C1 segment of cervical spinal cord (tissue), 14 donors: ENCODE data around the gene HDAC10.
A peak's percentile ranks its signal among the peaks of the same experiment; 100 is the strongest.

Experiments
- DNase-seq, 14 donors: peaks; one replicate each; lab custom pipeline; 2025; lab: John Stamatoyannopoulos, UW

HDAC10 gene

DNA sequence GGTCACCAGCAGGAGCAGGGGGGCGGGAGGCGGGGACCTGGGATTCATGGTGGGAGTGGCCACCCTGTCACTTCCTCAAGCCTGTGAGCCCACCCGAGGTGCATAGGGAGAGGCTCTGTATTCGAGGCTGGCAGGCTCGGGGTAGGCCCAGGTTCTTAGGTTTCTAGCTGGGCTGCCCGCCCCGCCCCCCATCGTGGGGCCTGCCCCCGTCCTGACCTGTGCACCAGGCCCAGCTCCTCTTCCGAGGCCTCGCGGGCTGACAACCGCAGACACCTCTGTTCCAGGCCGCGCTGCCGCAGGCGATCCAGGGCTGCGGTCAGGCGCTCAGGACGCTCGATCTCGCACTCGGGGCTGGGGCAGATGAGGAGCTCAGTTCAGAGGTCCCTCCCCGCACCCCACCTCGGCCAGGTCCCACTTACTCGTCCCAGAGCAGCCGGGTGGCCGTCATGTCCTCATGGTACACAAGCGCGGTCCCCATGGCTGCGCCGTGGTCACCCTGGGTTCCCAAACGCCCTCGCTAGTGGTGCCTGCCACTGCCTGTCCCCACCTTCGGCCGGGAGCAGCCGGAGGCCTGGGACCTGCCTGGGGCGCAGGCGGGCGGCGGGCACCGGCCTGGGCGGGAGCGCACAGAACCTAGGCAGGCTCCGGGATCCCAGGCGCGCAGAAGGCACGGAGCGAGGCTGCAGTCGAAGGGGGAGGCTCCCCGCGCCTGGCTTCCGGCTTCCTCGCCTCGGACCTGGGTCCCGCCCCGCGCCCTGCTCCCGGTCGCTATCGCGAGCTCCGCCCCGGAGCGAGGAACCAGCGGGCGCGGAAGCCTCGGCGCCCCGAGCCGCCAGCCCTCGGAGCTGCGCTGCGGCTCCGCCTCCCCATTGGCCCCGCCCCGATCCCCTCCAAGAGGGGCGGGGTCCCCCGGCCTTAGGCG, at the start of gene HDAC10:
Gene HDAC10 (minus strand): TSS at position 711 of the 922 bp plus-strand sequence. CDS start 233 bp downstream, at position 478.
- peak in 1 of 14 donors; percentile 48 for DNase-seq

DNA sequence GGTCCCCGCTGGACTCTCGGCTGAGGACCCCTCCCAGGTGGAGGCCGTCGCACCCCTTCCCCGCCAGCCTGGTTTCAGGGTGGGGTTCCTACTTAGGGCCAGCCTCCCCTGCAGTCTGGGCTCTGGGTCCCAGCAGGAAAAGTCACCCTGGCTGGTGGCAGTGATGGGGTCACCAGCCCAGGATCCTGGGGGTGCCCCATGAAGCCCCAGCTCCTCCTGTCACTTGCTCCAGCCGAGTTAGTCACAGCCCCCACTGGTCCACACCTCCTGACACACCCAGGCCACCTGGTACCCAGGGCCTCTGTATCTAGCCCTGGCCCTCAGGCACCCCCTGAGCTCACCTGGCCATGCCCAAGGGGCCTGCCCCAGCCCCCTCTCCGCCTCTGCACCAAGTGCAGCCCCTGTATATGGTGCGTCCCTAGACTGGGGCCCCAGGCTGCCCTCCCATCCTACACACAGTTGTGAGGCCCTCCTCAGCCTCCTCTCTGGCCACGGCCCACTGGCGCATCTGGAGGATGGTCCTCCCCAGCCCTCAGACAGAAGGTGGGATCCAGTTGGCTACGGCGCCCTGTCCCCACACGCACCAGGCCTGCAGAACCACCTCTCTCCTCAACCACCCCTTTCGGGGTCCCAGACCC, 49.7 kb upstream of the HDAC10 start:
- DNase-seq: no peak

DNA sequence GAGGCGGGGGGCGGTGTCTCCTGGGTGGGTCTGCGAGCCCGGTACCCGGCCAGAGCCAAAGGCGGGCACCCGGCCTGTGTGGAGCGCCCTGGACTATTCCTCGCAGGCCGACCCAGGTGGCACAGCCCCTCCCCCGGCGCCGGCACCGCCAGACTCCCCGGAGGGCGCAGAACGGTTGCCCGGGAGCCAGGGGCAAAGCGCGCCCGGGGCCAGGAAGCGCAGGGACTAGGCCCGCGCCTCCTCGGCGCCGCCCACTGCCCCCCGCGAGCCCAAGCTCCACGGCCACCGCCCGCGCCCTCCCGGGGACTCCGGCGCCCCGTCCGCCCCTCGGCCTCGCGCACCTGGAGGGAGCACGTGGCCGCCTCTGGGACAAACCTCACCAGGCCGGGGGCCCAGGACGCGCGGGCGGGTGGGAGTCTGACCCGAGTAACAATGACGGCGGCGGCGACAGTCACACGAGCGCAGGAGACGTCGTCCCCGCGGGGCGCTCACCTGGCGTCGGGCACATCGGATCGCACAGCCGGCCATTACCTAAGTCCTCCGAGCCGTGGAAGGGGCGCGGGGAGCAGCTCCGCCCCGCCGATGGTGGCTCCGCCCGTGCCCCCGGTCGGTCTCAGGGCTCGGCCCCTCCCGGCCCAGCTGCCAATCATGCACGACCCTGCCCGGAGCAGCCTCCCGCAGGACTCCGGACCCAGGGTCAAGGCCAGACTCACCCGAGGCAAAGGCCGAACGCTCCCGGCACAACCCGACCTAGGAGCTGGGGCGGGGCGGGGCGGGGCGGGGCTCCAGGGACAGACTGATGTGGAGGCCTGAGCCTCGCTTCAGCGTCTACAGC, 48.9 kb upstream of the HDAC10 start:
- DNase-seq: no peak

DNA sequence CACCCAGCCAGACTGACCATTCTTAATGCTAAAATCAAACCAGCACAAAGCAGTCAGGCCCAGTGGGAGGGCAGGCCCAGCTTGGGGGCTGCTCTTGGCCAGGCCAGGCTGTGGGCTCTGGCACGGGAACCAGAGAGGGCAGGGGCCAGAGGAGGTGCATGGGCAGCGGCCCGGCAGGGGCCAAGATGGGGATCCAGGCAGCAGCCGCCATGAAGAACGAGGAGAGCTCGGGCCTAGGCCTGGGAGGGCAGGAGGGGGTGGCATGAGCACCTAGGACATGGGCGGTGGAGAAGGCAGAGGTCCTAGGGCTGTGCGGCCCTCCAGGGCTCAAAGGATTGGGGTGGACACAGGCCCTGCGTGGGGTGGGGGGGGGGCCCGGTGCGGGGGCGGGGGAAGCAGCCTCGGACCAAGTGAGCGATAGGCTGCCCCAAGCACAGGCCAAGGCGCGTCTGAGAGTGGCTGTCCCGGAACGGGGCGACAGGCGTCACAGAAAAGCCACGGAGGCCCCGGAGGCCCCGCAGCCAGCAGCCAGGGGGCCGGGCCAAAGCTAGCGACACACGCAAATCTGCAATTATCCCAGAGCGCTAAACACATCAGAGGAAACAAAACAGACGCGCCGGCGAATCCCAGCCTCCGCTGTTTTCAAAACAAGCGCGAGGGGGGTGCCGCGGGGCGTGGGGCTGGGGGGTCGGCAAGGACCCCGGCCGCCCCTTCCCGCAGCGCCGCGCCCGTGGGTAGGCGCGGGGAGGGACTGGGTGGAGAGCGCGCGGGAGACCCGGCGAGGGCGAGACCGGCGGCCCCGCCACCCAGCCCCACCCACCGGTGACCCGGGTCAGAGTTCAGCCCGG, 48.1 kb upstream of the HDAC10 start:
- DNase-seq: no peak

GRCh38 chr22:50298266-50298637, 47.2 kb upstream of the HDAC10 start:
- no peak for DNase-seq

DNA sequence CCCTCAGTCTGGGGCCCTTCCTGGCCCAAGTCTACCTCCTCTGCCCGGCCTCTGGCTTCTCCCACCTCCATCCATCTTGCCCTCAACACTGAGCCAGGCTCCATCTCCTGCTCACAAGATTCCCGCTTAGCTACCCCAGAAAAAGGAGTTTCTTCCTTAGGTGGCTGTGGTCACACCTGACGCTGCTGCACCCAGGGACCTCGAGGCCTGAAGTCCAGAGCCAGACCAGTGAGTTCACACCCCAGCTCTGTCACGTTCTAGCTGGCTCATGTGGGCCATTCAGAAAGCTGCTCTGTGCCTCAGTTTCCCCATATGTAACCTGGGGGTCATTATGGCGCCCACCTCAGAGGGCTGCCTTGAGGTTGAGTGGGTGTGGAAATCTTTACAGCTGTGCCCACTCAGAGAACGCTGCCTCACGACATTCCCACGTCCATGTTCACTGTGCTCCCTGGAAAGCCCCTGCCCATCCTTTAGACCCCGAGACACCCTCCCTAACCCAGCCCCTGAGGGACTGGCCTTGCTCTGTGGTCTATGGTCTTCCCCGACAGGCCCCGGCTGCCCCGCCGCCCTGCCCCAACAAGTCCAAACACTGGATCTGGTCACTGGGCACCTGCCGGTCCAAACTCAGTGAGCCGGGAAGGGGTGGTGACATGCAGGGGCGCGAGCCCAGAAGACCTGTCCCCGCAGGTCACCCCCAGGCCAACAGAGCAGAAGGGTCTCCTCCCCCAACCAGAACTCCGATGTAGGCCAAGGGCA, 46.6 kb upstream of the HDAC10 start:
- no peak for DNase-seq

DNA sequence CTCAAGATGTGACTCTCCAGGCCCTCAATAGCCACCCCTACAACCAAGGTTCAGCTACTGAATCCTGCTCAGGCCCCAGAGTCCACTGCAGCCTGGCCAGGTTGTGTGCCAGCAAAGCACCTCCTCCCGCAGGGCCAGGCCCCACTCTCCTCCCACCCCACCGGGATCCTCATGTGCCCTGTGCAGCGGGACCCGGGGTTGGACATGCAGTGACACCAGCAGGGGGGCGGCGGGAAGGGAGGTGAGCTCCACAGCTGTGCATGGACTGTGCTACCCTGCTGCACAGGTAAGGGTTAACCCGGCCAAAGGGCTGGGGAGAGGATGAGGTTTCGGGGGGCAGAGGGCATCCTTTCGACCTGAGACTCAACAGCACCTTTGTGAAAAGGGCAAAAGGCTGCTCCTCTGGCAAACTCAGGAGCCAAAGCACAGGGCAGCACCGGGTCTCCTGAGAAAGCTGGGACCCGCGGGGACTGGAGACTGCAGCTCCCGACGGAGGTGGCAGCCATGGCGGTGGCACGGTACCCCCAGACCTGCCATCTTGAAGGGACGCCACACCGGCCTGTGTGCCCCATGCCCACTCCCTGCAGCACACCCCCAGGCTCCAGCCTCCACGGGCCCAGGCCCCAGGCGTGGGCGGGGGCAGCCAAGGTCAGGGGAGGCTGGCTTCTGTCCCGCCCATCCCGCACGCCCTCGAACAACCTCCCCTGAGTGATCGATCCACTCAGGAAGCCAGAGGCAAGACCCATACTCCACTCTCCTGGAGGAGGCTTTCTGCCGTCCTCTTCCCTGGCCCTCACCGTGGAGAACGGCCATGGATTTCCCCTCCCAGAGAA, 45.8 kb upstream of the HDAC10 start:
- DNase-seq: no peak

DNA sequence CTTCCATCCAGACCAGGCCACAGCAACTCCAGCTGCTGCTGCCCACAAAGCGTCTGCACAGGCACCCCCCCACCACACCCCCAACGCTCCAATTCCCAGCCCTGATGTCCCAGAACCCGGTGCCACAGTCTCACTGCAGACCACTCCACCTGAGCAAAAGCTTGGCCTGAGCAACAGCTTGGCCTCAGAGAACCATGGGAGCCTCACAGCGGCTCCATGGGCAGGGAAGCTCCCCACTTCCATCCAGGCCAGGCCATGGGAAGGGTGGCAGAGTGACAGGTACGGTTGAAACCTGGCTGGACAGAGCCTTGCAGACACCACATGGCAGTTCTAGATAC, 43.2 kb upstream of the HDAC10 start:
- no peak for DNase-seq

DNA sequence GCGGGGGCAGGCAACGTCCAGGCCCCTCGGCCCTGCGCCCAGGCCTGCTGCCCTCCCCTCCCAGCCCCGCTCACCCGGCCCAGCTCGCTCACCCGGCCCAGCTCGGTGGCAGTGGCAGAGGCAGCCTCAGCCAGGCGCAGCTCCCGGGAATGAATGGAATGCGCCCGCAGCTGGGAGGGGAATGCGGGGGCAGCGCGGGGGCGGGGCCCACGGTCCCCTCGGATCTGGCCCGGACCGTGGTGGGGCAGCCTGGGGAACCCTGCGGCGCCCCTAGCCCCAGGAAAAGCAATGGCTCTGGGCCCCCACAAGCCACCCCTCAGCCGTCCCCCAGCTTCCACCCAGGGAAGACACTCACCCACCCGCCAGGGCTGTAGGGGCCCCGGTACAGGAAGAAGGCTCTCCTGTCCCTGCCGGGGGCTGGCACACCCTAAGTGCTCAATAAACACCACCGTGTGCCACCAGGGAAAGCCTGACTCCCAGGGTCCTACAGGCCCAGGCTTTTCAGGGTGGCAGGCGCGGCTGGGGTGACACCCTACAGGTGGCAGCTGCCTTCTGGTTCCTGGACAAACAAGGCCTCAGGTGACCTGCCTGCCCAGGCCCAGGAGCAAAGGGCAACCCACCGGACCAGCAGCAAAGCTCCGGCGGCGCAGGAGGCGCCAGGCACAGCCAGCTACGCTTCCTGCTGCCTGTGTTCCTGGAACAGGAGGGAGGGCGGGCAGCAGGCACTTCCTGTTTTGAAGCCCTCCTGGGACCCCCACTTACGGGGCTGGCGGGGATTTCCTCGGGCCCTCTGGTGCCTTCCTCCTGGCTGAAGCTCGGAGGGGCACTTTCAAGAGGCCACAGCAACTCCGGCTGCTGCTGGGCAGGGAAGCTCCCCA, 42.6 kb upstream of the HDAC10 start:
- DNase-seq: peak in 4 of 14 donors; percentile 36 to 67 (median 39)

GRCh38 chr22:50292643-50293440, 41.8 kb upstream of the HDAC10 start:
- peak in 2 of 14 donors; percentile 34 to 44 for DNase-seq

- no peak for DNase-seq
These were observed 39.0 kb upstream of the HDAC10 start for GRCh38 chr22:50289942-50290630.

- DNase-seq: no peak
These were observed 38.3 kb upstream of the HDAC10 start for GRCh38 chr22:50289151-50289941.

- DNase-seq: no peak
These were observed 36.7 kb upstream of the HDAC10 start for GRCh38 chr22:50287731-50288130.

DNA sequence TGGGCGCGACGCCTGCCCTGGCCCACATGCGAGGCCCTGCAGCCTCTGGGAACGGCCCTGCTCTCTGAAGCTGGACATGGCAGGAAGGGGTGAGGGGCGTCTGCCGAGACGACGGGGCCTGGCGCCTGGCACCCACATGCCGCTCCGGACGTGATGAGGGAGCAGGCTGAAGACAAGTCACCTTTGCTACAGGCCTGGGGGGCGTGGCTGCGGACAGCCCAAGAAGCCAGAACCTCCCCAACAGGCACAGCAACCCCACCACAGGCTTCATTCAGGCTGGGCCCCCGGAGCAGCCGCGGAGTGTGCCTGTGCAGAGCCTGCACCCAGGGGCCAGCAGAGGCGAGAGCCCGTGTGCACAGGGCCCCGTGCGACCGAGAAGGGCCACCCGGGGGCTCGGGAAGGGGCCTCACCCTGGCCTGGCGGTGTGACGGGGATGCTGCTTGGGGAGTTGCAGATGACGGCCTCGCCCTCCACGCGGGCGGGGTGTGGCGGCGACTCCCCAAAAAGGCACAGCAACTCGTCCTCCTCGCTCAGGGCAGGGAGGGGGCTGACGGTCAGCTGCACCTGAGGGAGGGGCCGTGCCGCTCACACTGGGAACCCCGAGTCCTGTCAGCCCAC, 35.7 kb upstream of the HDAC10 start:
- no peak for DNase-seq

DNA sequence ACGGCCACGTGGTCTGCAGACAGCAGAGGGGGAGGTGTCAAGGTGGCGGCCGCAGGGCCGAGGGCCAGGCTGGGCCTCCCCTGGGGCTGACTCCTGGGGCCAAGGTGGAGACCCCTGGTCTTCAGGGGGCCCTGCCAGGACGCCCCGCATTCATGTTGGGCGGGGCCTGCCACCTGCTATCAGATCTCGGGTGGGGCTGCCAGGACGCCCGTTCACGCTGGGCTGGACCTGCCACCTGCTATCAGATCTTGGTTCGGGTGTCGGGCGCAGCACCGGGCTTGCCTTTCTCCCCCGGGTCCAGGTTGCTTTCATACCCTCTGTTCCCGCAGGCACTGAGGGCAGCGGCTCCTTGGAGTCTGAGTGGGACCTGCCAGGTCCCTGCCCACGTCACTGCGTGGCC, 35.2 kb upstream of the HDAC10 start:
- no peak for DNase-seq
